Lower lobe of right lung (tissue), 2 donors: ENCODE results near the gene PMP22. TPM values are rescaled to one million over a fixed set of nuclear protein-coding genes. Genes with fewer than 3 reads are reported as not detected.

ENCODE experiments used
- ATAC-seq, 2 donors: fragments of 200-7000 bp; cut with Tn5 transposase; one replicate each; pipeline ENCODE4 v1.9.1; 2020 to 2022; ENCODE audit warnings: mild to moderate bottlenecking in 2 of 2, moderate library complexity in 2 of 2
- DNase-seq: peaks from one replicate; pipeline ENCODE4 v3.0.0-alpha.2; 2020
- H3K27ac ChIP-seq: fragments of 200-600 bp; one replicate; pipeline ENCODE4 v1.8.0; 2022
- H3K27me3 ChIP-seq: fragments of 200-600 bp; one replicate; pipeline ENCODE4 v1.8.0; 2022; ENCODE audit warnings: low read depth
- H3K36me3 ChIP-seq: fragments of 200-600 bp; one replicate; pipeline ENCODE4 v1.8.0; 2022; ENCODE audit warnings: mild to moderate bottlenecking
- H3K4me1 ChIP-seq: fragments of 200-600 bp; one replicate; pipeline ENCODE4 v1.8.0; 2022
- H3K4me3 ChIP-seq: fragments of 200-600 bp; one replicate; pipeline ENCODE4 v1.8.0; 2022; ENCODE audit warnings: mild to moderate bottlenecking
- H3K9me3 ChIP-seq: fragments of 200-600 bp; one replicate; pipeline ENCODE4 v1.8.0; 2022
- CTCF ChIP-seq: fragments of 200-600 bp; IDR thresholded peaks from one replicate; pipeline ENCODE4 v1.8.0; 2022; ENCODE audit warnings: antibody characterized with exemption, mild to moderate bottlenecking
- intact Hi-C: fragments of 100-400 bp; cut with DNase I; formaldehyde crosslinking; loops from one replicate; pipeline ENCODE4 v1.11.0; 2022
- total RNA-seq: library from RNA; stranded (reverse); fragmentation: NEBNext Ultra II Directional; extraction: Animal tissue kit (Norgen Biotek cat#: 25700); gene quantifications from one replicate; pipeline ENCODE4 v1.2.1, GENCODE V29; 2021
- donor health status: DM: no; HTN: yes; CAD: no; lungs with severe emphysema.

PMP22 gene
- total RNA-seq, 1 donor from 2014 or later, result 125 TPM

GRCh38 chr17:15274017-15274416 lies 8.9 kb upstream of the PMP22 start:
- intact Hi-C loops, result no loop called here
- H3K27ac ChIP-seq, result no peak overlapping the region
- peaks cover 12% of the 10 kb centered on the region for H3K4me1 ChIP-seq
- H3K9me3 ChIP-seq, result no peaks in the 10 kb centered on the region
- H3K36me3 ChIP-seq, result no peaks in the 10 kb centered on the region
- H3K27me3 ChIP-seq, result no peaks in the 10 kb centered on the region
- DNase-seq (no peak), ATAC-seq (peak; percentile 33 to 59)
- H3K4me3 ChIP-seq, result no peak overlapping the region
- no peak for TF ChIP-seq CTCF

GRCh38 chr17:15273141-15273793 lies 8.1 kb upstream of the PMP22 start:
- intact Hi-C loops, result no loop called here
- Histone ChIP-seq H3K27me3 (no peaks in the 10 kb centered on the region), H3K9me3 (no peaks in the 10 kb centered on the region), H3K4me1 (peaks cover 12% of the 10 kb centered on the region), H3K36me3 (no peaks in the 10 kb centered on the region), H3K27ac (peak overlapping the region; percentile 24), H3K4me3 (no peak overlapping the region)
- TF ChIP-seq CTCF, result no peak
- ATAC-seq (peak; percentile 31 to 43), DNase-seq (no peak)

- no peak for TF ChIP-seq CTCF
- Histone ChIP-seq H3K27me3 (no peaks in the 10 kb centered on the region), H3K4me3 (no peak overlapping the region), H3K36me3 (no peaks in the 10 kb centered on the region), H3K4me1 (peaks cover 12% of the 10 kb centered on the region), H3K27ac (no peak overlapping the region), H3K9me3 (no peaks in the 10 kb centered on the region)
- no peak for ATAC-seq
- DNase-seq, result no peak
- intact Hi-C loops, result no loop called here
Observed at GRCh38 chr17:15271741-15272140, 6.6 kb upstream of the PMP22 start.

- no peak for ATAC-seq
- H3K27me3 ChIP-seq, result no peaks in the 10 kb centered on the region
- no peak overlapping the region for H3K27ac ChIP-seq
- TF ChIP-seq CTCF, result no peak
- no peaks in the 10 kb centered on the region for H3K9me3 ChIP-seq
- H3K4me3 ChIP-seq, result no peak overlapping the region
- intact Hi-C loops, result no loop called here
- DNase-seq, result no peak
- H3K36me3 ChIP-seq, result no peaks in the 10 kb centered on the region
- H3K4me1 ChIP-seq, result peaks cover 12% of the 10 kb centered on the region
Observed at GRCh38 chr17:15270628-15271381, 5.7 kb upstream of the PMP22 start.

GRCh38 chr17:15269780-15270089 lies 4.6 kb upstream of the PMP22 start:
- intact Hi-C loops, result no loop called here
- Histone ChIP-seq H3K9me3 (no peaks in the 10 kb centered on the region), H3K27ac (no peak overlapping the region), H3K36me3 (no peaks in the 10 kb centered on the region), H3K4me3 (no peak overlapping the region), H3K4me1 (peaks cover 12% of the 10 kb centered on the region), H3K27me3 (no peaks in the 10 kb centered on the region)
- no peak for ATAC-seq
- no peak for DNase-seq
- TF ChIP-seq CTCF, result no peak
